ENCODE results near the gene SEMA3G. TPM values are rescaled to one million over a fixed set of nuclear protein-coding genes. Genes with fewer than 3 reads are reported as not detected.

The SEMA3G gene
- polyA plus RNA-seq, 2 of the 4 experiments (the other 2 are of a cell fraction): 0.08 to 0.13 TPM

- 96% methylated on average over 14 of the region's 23 CpGs for WGBS (ENCODE audit: missing lambda C conversion rate)
- POLR2A ChIA-PET: no interaction called here
- H3K9me3 ChIP-seq: no peaks in the 10 kb centered on the region
- TF ChIP-seq GATA3 (IDR thresholded peaks at IDR 0.05; ENCODE audit: borderline replicate concordance) (no peak), NFE2L2 (conservative IDR thresholded peaks at IDR 0.05; ENCODE audit: low read length) (no peak), TP53 (CRISPR knock-in tag; IDR thresholded peaks at IDR 0.05) (no peak), TFCP2L1 (CRISPR knock-in tag; IDR thresholded peaks at IDR 0.05) (no peak), CBX8 (IDR thresholded peaks at IDR 0.05) (no peak), REST (IDR thresholded peaks at IDR 0.05) (no peak), RFX5 (IDR thresholded peaks at IDR 0.05) (no peak), ATOH8 (CRISPR knock-in tag; IDR thresholded peaks at IDR 0.05; ENCODE audit: low read depth) (no peak), FOSL2 (IDR thresholded peaks at IDR 0.05) (no peak), FOSL2 (CRISPR knock-in tag; IDR thresholded peaks at IDR 0.05) (no peak), CHD2 (IDR thresholded peaks at IDR 0.05; ENCODE audit: low read length, partially characterized antibody) (no peak), NR3C1 (IDR thresholded peaks at IDR 0.05) (no peak), MAFK (IDR thresholded peaks at IDR 0.05; ENCODE audit: partially characterized antibody) (no peak), POLR2A (IDR thresholded peaks at IDR 0.05; ENCODE audit: low read length) (no peak), RNF2 (IDR thresholded peaks at IDR 0.05; ENCODE audit: borderline replicate concordance, low read depth) (no peak), HES2 (IDR thresholded peaks at IDR 0.05) (no peak), EHF (CRISPR knock-in tag; IDR thresholded peaks at IDR 0.05) (no peak), BHLHE40 (IDR thresholded peaks at IDR 0.05; ENCODE audit: low read depth, low read length) (no peak), RCOR1 (IDR thresholded peaks at IDR 0.05; ENCODE audit: low read depth, low read length) (no peak), HOXB5 (CRISPR knock-in tag; IDR thresholded peaks at IDR 0.05) (no peak), ZNF302 (CRISPR knock-in tag; IDR thresholded peaks at IDR 0.05) (no peak)
- H3K4me3 ChIP-seq: no peak overlapping the region
- CTCF ChIA-PET: interaction anchor here (0.6 to 4.3 kb wide), 5 partner anchors 10 to 114 kb away, joined by 3 to 23 read pairs (median 4); no protein-coding TSS in a partner anchor
- ATAC-seq: peak in 1 of 2 experiments; percentile 43; a peak in 3 of 6 replicates
- no peak overlapping the region for H3K27ac ChIP-seq
- DNase-seq (ENCODE audit: low read depth in 1 of 2, low spot score in 1 of 2): peak; percentile 12 to 38
- no peaks in the 10 kb centered on the region for H3K4me1 ChIP-seq
- FAIRE-seq: no peak
- no peak overlapping the region for H3K4me2 ChIP-seq
These were observed 37.1 kb upstream of the SEMA3G start for GRCh38 chr3:52481819-52482521.

- DNase-seq (ENCODE audit: low read depth in 1 of 2, low spot score in 1 of 2): no peak
- Histone ChIP-seq H3K4me3 (no peak overlapping the region), H3K27ac (no peak overlapping the region), H3K4me2 (no peak overlapping the region), H3K9me3 (no peaks in the 10 kb centered on the region), H3K4me1 (no peaks in the 10 kb centered on the region)
- ATAC-seq: no peak
- FAIRE-seq: no peak
- WGBS (ENCODE audit: missing lambda C conversion rate): 92% methylated on average over 21 of the region's 27 CpGs
- ChIA-PET POLR2A (no interaction called here), CTCF (interaction anchor here (1.1 to 4.3 kb wide), 4 partner anchors 9 to 115 kb away, joined by 3 to 23 read pairs (median 4); no protein-coding TSS in a partner anchor)
- TF ChIP-seq NPAS2 (CRISPR knock-in tag; IDR thresholded peaks at IDR 0.05; ENCODE audit: borderline replicate concordance) (no peak), MYC (IDR thresholded peaks at IDR 0.05; ENCODE audit: borderline replicate concordance, low read length) (no peak), HOXB13 (CRISPR knock-in tag; IDR thresholded peaks at IDR 0.05; ENCODE audit: low read depth) (no peak), ESRRA (IDR thresholded peaks at IDR 0.05; ENCODE audit: borderline replicate concordance, low read length) (no peak), GATA3 (IDR thresholded peaks at IDR 0.05; ENCODE audit: borderline replicate concordance) (no peak), FOSB (CRISPR knock-in tag; IDR thresholded peaks at IDR 0.05) (no peak), HOXA7 (CRISPR knock-in tag; IDR thresholded peaks at IDR 0.05) (no peak), HES2 (IDR thresholded peaks at IDR 0.05) (no peak), BCL3 (IDR thresholded peaks at IDR 0.05) (no peak)
These were observed 36.1 kb upstream of the SEMA3G start for GRCh38 chr3:52480768-52481715.
